ENCODE results near the gene GRIK2.

GRCh38 chr6:101703311-101703710, 309.8 kb downstream of the GRIK2 start:
- TF ChIP-seq EZH2phosphoT487 (IDR thresholded peaks at IDR 0.05; ENCODE audit: insufficient read depth, low read depth) (no peak), EZH2 (IDR thresholded peaks at IDR 0.05; ENCODE audit: insufficient read depth, poor library complexity, severe bottlenecking) (no peak)
